Activated T-cell treated with anti-CD3 and anti-CD28 coated beads, Interleukin-2, amount 50 U/mL, for 4 hours (primary cell): Measurements from ENCODE around the gene PRRC1. TPM values are rescaled to one million over a fixed set of nuclear protein-coding genes. Genes with fewer than 3 reads are reported as not detected.
"Not testable (repeated sequence)": the region's sequence is repeated elsewhere in the genome, so short reads cannot be mapped to it uniquely, and the experiment has no call there.

Source experiments
- ATAC-seq, 2 donors: fragments of 200-7000 bp; cut with Tn5 transposase; one replicate each; pipeline ENCODE4 v1.10.0; 2021
- DNase-seq: peaks from one replicate; pipeline ENCODE4 v3.0.0-alpha.2; 2020
- H3K27me3 Mint-ChIP-seq: one replicate; pipeline ENCODE4 v1.8.0; 2021; ENCODE audit warnings: low read depth, mixed read lengths
- H3K36me3 Mint-ChIP-seq: one replicate; pipeline ENCODE4 v1.8.0; 2022; ENCODE audit warnings: mixed read lengths; ENCODE audit not compliant: insufficient read depth
- H3K4me1 Mint-ChIP-seq: one replicate; pipeline ENCODE4 v1.8.0; 2021; ENCODE audit warnings: low read depth, mixed read lengths
- H3K4me3 Mint-ChIP-seq: one replicate; pipeline ENCODE4 v1.8.0; 2021; ENCODE audit warnings: mild to moderate bottlenecking, moderate library complexity, mixed read lengths
- H3K9me3 Mint-ChIP-seq: one replicate; pipeline ENCODE4 v1.8.0; 2021; ENCODE audit warnings: mixed read lengths
- total RNA-seq, 3 donors: library from RNA; stranded (reverse); gene quantifications; one replicate each; pipeline ENCODE4 v1.2.1, GENCODE V29; 2021

The PRRC1 gene
- total RNA-seq, 3 donors from 2014 or later = 39.7 to 45.1 (median 43.5) TPM

DNA sequence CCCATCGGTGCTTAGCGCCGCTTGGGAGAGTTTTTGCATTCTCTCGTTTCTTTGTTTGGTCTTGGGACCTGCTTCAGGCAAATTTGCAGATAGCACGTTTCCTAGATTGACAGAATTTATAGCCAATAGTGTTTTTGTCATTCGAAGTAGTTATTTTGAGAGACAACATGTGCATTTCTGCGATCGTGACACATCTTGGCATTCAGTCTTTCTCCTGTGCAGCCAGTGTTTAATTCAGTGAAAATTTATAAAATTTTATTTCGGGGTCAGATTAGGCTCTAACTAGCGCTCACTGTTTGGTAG lies 830 bp downstream of the PRRC1 start:
- Mint-ChIP-seq H3K36me3 (peaks cover 28% of the 10 kb centered on the region), H3K27me3 (peaks cover 6% of the 10 kb centered on the region), H3K9me3 (peaks cover 14% of the 10 kb centered on the region), H3K4me3 (peak overlapping the region; percentile 85), H3K4me1 (peaks cover 33% of the 10 kb centered on the region)
- ATAC-seq (peak; percentile 2 to 13), DNase-seq (no peak)

DNA sequence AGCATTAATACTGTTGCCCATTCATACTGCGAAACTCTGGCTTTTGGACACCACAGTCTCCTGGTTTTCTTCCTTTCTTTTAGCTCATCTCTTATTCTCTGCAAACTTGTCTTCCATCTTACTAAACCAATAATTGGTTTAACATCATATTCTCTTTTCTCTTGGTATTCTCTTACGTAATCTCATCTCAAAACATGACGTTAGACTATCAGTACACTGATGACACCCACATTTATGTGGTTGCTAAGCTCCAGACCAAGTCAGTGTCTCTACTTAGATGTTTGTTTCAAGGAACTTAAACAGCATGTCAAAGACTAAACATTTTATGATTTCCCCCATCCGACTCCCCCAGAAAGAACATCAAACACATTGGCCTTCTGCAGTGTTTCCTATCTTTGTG lies 2.1 kb downstream of the PRRC1 start:
- peaks cover 5% of the 10 kb centered on the region for H3K27me3 Mint-ChIP-seq
- ATAC-seq = no peak
- peaks cover 33% of the 10 kb centered on the region for H3K4me1 Mint-ChIP-seq

DNA sequence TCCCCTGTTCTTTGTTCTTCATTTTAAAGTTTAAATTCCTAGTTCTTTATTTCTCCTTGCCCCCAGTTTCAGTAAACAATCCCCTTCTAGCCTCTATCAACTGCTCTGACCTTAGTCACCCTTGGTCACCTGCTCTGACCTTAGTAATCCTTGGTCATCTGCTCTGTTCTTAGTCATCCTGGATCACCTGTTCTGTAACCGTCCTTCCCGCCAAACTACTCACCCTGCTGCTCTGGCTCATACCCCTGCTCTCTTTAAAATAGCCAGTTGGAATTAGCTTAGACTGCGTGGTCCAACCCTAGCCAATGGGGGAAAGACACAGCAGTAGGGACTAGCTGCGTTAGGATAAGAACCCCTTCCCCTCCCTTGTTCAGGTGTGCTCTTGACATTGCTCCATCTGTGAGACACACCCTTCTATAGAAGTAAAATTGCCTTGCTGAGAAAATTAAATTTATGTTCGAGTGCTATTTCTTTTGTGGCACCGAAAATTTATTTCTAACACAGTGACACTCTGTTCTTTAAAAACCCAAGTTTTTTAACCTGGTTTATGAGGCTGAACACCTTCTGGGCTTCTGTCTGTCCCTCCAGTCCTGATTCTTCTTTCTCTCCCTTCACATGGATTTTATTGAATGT lies 3.8 kb downstream of the PRRC1 start:
- Mint-ChIP-seq H3K4me3 (no peak overlapping the region), H3K36me3 (peaks cover 37% of the 10 kb centered on the region), H3K9me3 (peaks cover 14% of the 10 kb centered on the region), H3K4me1 (peaks cover 33% of the 10 kb centered on the region), H3K27me3 (no peaks in the 10 kb centered on the region)
- ATAC-seq (no peak), DNase-seq (no peak)

More for the DNA sequence above, 2.1 kb downstream of the PRRC1 start:
- H3K9me3 Mint-ChIP-seq = peaks cover 14% of the 10 kb centered on the region
- H3K36me3 Mint-ChIP-seq = peaks cover 33% of the 10 kb centered on the region
- DNase-seq = no peak
- H3K4me3 Mint-ChIP-seq = peak overlapping the region; percentile 41

DNA sequence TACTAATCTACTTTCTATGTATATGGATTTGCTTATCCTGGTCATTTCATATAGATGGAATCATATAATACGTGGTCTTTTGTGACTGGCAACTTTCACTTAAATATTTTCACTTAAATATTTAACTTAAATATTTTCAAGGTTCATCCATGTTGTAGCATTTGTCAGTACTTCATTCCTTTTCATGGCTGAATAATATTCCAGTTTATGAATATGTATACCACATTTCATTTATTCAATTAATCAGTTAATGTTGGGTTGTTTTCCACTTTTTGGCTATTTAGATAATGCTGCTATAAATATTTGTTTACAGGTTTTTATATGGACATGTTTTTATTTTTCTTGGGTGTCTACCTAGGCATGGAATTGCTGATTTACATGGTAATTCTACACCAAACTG lies 7.7 kb downstream of the PRRC1 start:
- DNase-seq (no peak), ATAC-seq (no peak)
- no peaks in the 10 kb centered on the region for H3K27me3 Mint-ChIP-seq
- no peak overlapping the region for H3K4me3 Mint-ChIP-seq
- H3K36me3 Mint-ChIP-seq = peaks cover 49% of the 10 kb centered on the region
- peaks cover 12% of the 10 kb centered on the region for H3K4me1 Mint-ChIP-seq
- H3K9me3 Mint-ChIP-seq = peaks cover 14% of the 10 kb centered on the region

DNA sequence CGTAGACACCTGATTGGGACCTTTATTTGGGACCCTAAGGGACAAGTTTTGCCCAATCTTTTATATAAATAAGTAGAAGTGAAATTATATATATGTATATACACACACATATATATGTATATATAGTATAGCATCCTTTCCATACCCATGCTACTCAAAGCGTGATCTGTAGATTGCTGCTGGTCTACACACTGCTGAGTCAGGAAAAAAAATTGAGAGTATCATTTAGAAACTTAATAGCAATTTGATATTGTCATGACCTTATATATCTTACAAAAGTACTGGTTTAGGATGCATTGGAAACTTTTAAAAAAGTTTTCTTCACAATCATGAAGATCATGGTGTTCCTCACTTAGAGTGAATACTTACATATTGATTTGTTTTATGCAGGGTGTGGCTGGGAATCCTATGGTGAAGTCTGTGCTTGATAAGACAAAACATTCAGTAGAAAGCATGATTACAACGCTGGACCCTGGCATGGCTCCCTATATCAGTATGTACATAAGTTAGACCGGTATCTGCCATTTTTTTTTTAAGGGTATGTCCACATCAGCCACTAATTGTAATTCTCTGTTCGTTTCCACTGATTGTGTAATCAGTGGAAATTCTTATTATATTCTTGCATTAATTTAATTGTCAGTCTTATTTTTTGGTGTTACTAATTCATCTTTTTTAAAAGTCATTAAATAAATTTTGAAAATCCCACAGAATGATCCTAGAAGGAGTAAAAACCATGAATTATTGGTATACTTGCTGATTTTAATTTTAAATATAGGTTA lies 12.7 kb downstream of the PRRC1 start:
- no peak for DNase-seq
- H3K27me3 Mint-ChIP-seq = no peaks in the 10 kb centered on the region
- no peaks in the 10 kb centered on the region for H3K4me1 Mint-ChIP-seq
- H3K4me3 Mint-ChIP-seq = no peak overlapping the region
- no peaks in the 10 kb centered on the region for H3K9me3 Mint-ChIP-seq
- ATAC-seq = no peak
- peaks cover 48% of the 10 kb centered on the region for H3K36me3 Mint-ChIP-seq

DNA sequence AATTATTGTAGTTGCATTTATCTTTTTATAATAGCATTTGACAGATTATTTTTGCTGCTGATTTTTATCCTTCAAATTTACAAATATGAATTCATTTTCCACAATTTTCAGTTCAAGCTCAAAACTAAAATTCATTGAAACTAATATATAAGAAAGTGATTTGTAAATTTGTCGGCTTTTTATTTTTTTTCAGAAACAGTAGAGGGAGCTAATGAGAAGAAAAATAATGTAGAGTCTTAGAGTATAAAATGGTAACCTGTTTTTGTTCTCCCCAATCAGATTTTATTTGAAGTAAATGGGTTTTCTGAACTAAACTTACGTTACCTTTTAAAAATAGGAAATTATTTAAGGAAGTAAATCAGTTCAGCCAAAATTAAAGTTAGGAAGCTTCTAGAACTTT lies 19.2 kb downstream of the PRRC1 start:
- H3K27me3 Mint-ChIP-seq = no peaks in the 10 kb centered on the region
- peaks cover 3% of the 10 kb centered on the region for H3K4me1 Mint-ChIP-seq
- peaks cover 57% of the 10 kb centered on the region for H3K36me3 Mint-ChIP-seq
- DNase-seq = no peak
- no peak overlapping the region for H3K4me3 Mint-ChIP-seq
- ATAC-seq = no peak
- H3K9me3 Mint-ChIP-seq = peaks cover 10% of the 10 kb centered on the region

DNA sequence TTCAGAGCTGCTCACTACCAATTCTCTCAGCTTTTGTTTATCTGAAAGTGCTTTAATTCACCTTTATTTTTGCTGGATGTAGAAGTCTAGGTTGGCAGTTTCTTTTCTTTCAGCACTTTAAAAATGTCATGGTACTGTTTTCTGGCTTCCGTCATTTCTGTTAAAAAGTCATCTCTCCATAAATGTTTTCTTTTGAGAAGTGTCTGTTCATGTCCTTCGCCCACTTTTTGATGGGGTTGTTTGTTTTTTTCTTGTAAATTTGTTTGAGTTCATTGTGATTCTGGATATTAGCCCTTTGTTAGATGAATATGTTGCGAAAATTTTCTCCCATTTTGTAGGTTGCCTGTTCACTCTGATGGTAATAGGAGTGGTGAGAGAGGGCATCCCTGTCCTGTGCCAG lies 23.1 kb downstream of the PRRC1 start:
- not testable (repeated sequence) for DNase-seq, H3K4me3 Mint-ChIP-seq, ATAC-seq, H3K9me3 Mint-ChIP-seq, H3K27me3 Mint-ChIP-seq, H3K4me1 Mint-ChIP-seq
- H3K36me3 Mint-ChIP-seq = peaks cover 48% of the 10 kb centered on the region

DNA sequence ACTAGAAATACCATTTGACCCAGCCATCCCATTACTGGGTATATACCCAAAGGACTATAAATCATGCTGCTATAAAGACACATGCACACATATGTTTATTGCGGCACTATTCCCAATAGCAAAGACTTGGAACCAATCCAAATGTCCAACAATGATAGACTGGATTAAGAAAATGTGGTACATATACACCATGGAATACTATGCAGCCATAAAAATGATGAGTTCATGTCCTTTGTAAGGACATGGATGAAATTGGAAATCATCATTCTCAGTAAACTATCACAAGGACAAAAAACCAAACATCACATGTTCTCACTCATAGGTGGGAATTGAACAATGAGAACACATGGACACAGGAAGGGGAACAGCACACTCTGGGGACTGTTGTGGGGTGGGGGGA lies 27.8 kb downstream of the PRRC1 start:
- not testable (repeated sequence) for H3K4me1 Mint-ChIP-seq, H3K27me3 Mint-ChIP-seq, H3K4me3 Mint-ChIP-seq, H3K9me3 Mint-ChIP-seq, ATAC-seq, DNase-seq
- H3K36me3 Mint-ChIP-seq = peaks cover 42% of the 10 kb centered on the region

DNA sequence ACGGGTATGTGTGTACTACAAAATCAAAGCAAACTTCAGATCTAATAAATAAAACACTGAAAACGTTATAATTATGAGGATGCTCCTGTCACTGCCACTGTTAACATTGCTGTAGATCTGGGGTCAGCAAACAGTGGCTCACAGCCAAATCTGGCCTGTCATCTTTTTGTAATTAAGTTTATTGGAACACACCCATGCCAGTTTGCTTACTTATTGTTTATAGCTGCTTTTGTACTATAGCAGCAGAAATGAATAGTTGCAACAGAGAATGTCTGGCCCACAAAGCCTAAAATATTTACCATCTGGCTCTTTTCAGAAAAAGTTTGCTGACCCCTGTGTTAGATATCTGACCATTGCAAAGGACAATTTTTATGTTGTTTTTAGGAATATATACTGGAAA lies 32.1 kb downstream of the PRRC1 start:
- no peaks in the 10 kb centered on the region for H3K27me3 Mint-ChIP-seq
- H3K36me3 Mint-ChIP-seq = peaks cover 44% of the 10 kb centered on the region

DNA sequence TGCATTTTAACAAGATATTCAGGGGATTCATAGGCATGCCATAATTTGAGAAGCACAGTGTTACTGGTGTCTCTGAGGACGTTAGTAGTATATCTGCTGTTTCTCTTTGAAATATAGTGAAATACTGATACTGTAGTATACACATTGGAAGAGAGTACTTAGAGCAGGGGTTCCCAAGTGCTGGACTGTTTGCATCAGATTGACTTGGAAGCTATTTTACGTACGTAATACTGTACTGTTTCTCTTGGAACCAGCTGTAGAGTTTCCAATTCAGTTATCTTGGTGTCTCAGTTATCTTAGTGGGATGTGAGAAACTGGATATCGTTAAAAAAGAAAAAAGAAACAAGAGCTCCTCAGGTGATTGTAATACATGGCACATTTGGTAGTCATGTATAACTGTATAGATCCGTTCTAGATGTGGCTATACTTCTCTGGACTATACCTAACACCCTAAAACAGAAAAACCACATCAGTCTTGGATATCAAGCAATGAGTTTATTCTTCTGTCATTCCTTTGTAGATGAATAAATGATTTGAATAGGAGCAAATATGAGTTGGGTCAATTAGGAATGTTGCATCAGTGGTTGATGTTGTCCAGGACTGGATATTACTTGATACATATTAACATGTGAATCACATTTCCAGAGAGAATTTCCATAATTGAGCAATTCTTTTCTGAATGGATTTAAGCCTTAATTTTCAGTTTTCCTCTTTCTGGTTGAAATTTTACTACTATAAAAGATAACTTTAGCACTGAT lies 33.4 kb downstream of the PRRC1 start:
- Mint-ChIP-seq H3K4me1 (peaks cover 7% of the 10 kb centered on the region), H3K36me3 (peaks cover 38% of the 10 kb centered on the region), H3K27me3 (no peaks in the 10 kb centered on the region), H3K9me3 (no peaks in the 10 kb centered on the region), H3K4me3 (no peak overlapping the region)
- no peak for ATAC-seq
- DNase-seq = no peak

More for the DNA sequence above, 32.1 kb downstream of the PRRC1 start:
- H3K9me3 Mint-ChIP-seq = no peaks in the 10 kb centered on the region
- no peak for DNase-seq
- peaks cover 9% of the 10 kb centered on the region for H3K4me1 Mint-ChIP-seq
- ATAC-seq = no peak
- H3K4me3 Mint-ChIP-seq = no peak overlapping the region

DNA sequence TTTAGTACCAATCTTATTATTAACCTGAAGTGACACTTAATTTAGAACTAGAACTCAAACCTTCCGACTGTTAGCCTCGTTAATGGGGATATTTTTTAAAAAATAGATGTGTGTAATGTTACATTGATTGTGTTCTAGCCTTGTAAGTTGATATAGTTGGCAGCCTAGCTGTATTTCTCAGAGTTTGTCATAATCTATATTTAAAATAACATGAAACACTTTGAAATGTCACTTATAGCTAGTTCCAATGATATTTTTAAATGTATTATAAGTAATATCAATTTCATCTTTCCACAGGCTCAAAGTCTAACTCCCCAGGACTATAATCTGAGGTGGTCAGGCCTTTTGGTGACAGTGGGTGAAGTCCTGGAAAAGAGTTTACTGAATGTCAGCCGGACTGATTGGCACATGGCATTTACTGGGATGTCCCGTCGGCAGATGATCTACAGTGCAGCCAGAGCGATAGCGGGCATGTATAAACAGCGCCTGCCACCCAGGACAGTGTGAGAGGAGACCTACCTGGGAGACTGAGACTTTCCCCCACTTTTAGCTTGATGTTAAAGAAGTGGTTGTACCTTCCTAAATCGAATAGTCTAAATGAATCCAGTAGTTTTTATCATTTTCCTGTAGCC lies 34.1 kb downstream of the PRRC1 start:
- Mint-ChIP-seq H3K4me3 (no peak overlapping the region), H3K9me3 (no peaks in the 10 kb centered on the region), H3K4me1 (peaks cover under 1% of the 10 kb centered on the region), H3K27me3 (no peaks in the 10 kb centered on the region), H3K36me3 (peaks cover 33% of the 10 kb centered on the region)
- no peak for DNase-seq
- ATAC-seq = no peak

DNA sequence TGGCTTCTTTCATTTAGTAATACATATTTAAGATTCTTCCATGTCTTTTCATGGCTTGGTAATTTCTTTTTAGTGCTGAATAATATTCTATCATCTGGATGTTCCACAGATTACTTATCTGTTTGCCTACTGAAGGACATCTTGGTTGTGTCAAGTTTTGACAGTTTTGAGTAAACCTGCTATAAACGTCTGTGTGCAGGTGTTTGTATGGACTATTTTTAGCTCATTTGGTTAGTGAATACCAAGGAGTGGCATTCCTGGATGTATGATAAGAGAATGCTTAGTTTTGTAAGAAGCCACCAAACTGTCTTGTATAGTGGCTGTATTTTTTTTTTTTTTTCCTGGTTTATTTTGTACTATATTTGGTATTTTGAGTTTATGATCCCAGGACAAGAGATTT lies 38.4 kb downstream of the PRRC1 start:
- no peak for DNase-seq
- no peak for ATAC-seq
- Mint-ChIP-seq H3K4me3 (no peak overlapping the region), H3K27me3 (no peaks in the 10 kb centered on the region), H3K36me3 (peaks cover 24% of the 10 kb centered on the region), H3K4me1 (no peaks in the 10 kb centered on the region), H3K9me3 (no peaks in the 10 kb centered on the region)

DNA sequence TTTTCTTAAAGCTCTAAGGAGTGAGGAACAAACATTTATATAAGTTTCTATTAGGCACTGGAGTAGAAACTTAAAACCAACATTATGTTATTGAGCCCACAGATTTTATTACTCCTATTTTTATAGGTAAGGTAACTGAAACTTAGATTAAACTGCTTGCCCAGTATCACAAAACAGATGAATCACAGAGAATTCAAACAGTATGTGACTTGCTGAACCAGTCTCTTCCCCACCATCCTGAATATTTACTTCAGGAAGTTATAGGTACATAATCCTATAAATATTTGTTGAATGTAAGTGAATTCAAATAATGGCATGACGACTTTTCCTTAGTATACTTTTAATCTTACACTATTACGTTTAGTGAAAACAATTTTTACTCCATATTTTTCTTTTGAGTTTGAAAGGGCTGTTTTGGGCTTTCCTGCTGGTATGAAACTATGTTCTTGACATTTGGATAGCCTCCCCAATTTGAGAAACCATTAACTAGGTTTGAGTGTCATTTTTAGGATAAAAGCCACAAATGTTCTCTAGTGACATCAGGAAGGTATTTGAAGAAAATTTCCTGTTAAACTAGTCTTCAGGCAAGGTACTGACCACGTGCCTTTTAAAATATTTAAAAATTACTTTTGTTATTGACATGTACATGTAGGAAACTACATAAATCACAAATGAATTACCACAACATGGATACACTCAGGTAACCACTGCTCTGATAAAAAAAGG lies 39.3 kb downstream of the PRRC1 start:
- H3K27me3 Mint-ChIP-seq = no peaks in the 10 kb centered on the region
- H3K36me3 Mint-ChIP-seq = peaks cover 20% of the 10 kb centered on the region
- H3K4me3 Mint-ChIP-seq = no peak overlapping the region
- H3K4me1 Mint-ChIP-seq = no peaks in the 10 kb centered on the region
- H3K9me3 Mint-ChIP-seq = no peaks in the 10 kb centered on the region
- DNase-seq (no peak), ATAC-seq (no peak)

DNA sequence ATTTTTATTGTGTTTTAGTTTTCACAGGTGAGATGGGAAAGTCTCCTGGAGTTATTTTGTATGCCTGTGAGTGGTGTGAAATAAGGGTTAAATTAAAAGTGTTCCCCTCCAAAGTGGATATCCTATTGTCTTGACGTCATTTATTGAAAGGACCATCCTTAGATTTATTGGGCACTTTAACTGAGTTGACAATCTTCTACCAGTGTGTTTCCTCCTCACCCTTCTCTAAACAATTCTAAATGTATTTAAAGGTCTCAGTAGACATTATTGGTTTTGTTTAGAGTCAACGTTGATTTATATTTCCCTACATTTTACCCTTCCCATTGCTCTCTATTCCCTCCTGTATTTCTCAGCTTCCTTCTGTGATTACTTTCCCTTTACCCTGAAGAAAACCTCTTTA lies 40.8 kb downstream of the PRRC1 start:
- Mint-ChIP-seq H3K9me3 (no peaks in the 10 kb centered on the region), H3K27me3 (no peaks in the 10 kb centered on the region), H3K4me1 (no peaks in the 10 kb centered on the region), H3K36me3 (peaks cover 15% of the 10 kb centered on the region), H3K4me3 (no peak overlapping the region)
- DNase-seq (no peak), ATAC-seq (no peak)
